Keratinocyte (primary cell): Measurements from ENCODE around the gene HOXC9.
A peak's percentile ranks its signal among the peaks of the same experiment; 100 is the strongest.

Experiments
- CTCF ChIP-seq, 3 experiments: IDR thresholded peaks in 1 of 3; conservative IDR thresholded peaks in 1 of 3; optimal IDR thresholded peaks in 1 of 3; 2 replicates in 2 of 3; 3 replicates in 1 of 3; pipeline versions ENCODE3 to v1.5.1; 2011; ENCODE audit warnings: low read length in 3 of 3, mild to moderate bottlenecking in 3 of 3, moderate library complexity in 2 of 3, control low read depth in 1 of 3, inconsistent platforms in 1 of 3; ENCODE audit not compliant: insufficient read depth in 2 of 3; ENCODE audit errors: extremely low read depth in 1 of 3
- EZH2 ChIP-seq: IDR thresholded peaks from one replicate; pipeline ENCODE4 v1.6.1; 2012; ENCODE audit warnings: inconsistent platforms, mild to moderate bottlenecking, low read length, moderate library complexity

GRCh38 chr12:53989227-53990113, 10.5 kb upstream of the HOXC9 start:
- peak; percentile 52 to 62 (median 57) for TF ChIP-seq CTCF (optimal IDR thresholded peaks at IDR 0.05 in 1 of 3, IDR thresholded peaks at IDR 0.05 in 1 of 3, conservative IDR thresholded peaks at IDR 0.05 in 1 of 3; ENCODE audit: extremely low read depth in 1 of 3, insufficient read depth in 2 of 3, low read length in 3 of 3)
- TF ChIP-seq EZH2, result no peak
